Measurements from ENCODE around the gene ZNF438. TPM values are rescaled to one million over a fixed set of nuclear protein-coding genes. Genes with fewer than 3 reads are reported as not detected.

Gene ZNF438
- total and polyA plus RNA-seq, 2 of the 13 experiments (the other 11 are each of a cell fraction or from before 2014, with no cell fraction given): 0.75 to 0.83 TPM

DNA sequence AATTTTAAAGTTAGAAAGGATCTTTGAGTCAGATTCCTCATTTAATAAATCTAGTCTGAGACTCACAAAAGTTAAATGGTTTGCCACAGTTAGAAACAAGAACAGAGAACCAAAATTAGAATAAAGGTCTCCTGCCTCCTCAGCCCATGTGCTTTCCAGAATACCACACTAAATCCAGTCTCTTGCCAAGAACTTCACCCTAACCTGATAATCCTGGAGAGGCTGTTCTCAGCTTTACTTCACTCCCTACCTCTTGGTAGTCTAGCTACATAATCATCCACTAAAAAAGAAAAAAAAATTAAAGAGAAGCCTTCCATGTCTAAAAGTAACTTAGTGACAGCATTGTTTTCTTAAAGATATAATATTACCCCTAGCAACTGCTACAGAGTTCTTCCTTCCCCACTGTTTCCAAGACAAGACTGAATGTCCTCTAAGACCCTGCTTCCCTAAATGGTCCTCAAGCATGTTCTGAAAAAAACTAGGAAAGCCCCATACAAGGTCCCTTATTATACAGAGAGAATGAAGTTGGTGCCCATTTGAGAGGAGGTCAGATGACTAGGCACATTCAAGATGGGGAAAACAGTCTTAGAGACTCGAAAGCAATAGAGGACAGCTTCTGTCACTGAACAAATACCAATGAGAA is 56.8 kb downstream of the ZNF438 start:
- ATAC-seq (no peak), FAIRE-seq (no peak), DNase-seq (ENCODE audit: low spot score) (no peak)
- no peak overlapping the region for H3K9ac ChIP-seq (ENCODE audit: insufficient read depth, low read depth, low read length)
- no peaks in the 10 kb centered on the region for H3K4me1 ChIP-seq (ENCODE audit: insufficient read depth, low read length)
- TF ChIP-seq ZNF670 (CRISPR knock-in tag; IDR thresholded peaks at IDR 0.05; ENCODE audit: borderline replicate concordance): no peak
- no TSS peak for BruUV-seq (replicated peaks)
- 25% methylated on average over 1 of the region's 1 CpG for WGBS (ENCODE audit: low lambda C conversion rate)
- H2AFZ ChIP-seq (ENCODE audit: low read length): no peak overlapping the region
- peaks cover 5% of the 10 kb centered on the region; the same call in 1 of the 2 replicates for H3K9me3 ChIP-seq (ENCODE audit: low read length)
- H3K27ac ChIP-seq (ENCODE audit: extremely low read length, insufficient read depth, low read length): no peak overlapping the region
- H3K36me3 ChIP-seq (replicated peaks in 1 of 2; ENCODE audit: control insufficient read depth in 1 of 2, insufficient read depth in 2 of 2, low read length in 2 of 2): no peaks in the 10 kb centered on the region
- no peaks in the 10 kb centered on the region for H3K27me3 ChIP-seq (ENCODE audit: control insufficient read depth in 1 of 2, insufficient read depth in 2 of 2, low read length in 2 of 2)
- ChIA-PET CTCF (ENCODE audit: low intra/inter-chr PET ratio, low total read pairs) (no interaction called here), POLR2A (no interaction called here)
- no peak overlapping the region for H3K4me3 ChIP-seq (replicated peaks in 1 of 3; ENCODE audit: insufficient read depth in 1 of 3, low read depth in 2 of 3, low read length in 3 of 3)
- intact Hi-C loops (cut with micrococcal nuclease; ENCODE audit: unreplicated experiment): no loop called here
- H4K20me1 ChIP-seq (ENCODE audit: insufficient read depth, low read length): no peaks in the 10 kb centered on the region
- no peaks in the 10 kb centered on the region for H3K79me2 ChIP-seq (ENCODE audit: insufficient read depth, low read length)
- no peak overlapping the region for H3K4me2 ChIP-seq (ENCODE audit: low read depth, low read length)
- in situ Hi-C loops (cut with HindIII; ENCODE audit: extremely low pct_ligation_motif_present, low pct_unique_long_range_greater_than_20kb): no loop called here

DNA sequence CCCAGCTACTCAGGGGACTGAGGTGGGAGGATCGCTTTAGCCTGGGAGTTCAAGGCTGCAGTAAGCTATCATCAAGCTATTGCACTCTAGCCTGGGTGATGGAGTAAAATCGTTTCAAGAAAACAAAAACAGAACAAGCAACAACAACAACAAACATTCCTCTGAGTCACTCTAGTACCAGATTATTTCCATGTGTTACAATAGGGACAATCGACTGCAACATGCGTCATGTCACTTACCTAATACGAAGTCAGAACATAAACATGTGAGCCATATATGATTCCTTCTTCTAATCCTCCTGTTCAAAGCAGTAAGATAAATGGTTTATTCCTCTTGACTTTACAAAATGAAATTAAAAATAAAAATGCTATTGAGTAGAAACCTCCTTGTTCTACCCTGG is 57.3 kb downstream of the ZNF438 start:
- no peak for DNase-seq (ENCODE audit: low spot score)
- no peak overlapping the region for H3K4me2 ChIP-seq (ENCODE audit: low read depth, low read length)
- no TSS peak for BruUV-seq (replicated peaks)
- no peak overlapping the region for H3K27ac ChIP-seq (ENCODE audit: extremely low read length, insufficient read depth, low read length)
- POLR2A ChIA-PET: no interaction called here
- H3K27me3 ChIP-seq (ENCODE audit: control insufficient read depth in 1 of 2, insufficient read depth in 2 of 2, low read length in 2 of 2): no peaks in the 10 kb centered on the region
- no peaks in the 10 kb centered on the region for H4K20me1 ChIP-seq (ENCODE audit: insufficient read depth, low read length)
- H3K9me3 ChIP-seq (ENCODE audit: low read length): peaks cover 2% of the 10 kb centered on the region; the same call in 1 of the 2 replicates
- no peaks in the 10 kb centered on the region for H3K4me1 ChIP-seq (ENCODE audit: insufficient read depth, low read length)
- ATAC-seq: no peak
- H3K4me3 ChIP-seq (replicated peaks in 1 of 3; ENCODE audit: insufficient read depth in 1 of 3, low read depth in 2 of 3, low read length in 3 of 3): no peak overlapping the region
- TF ChIP-seq, protein P1, sequence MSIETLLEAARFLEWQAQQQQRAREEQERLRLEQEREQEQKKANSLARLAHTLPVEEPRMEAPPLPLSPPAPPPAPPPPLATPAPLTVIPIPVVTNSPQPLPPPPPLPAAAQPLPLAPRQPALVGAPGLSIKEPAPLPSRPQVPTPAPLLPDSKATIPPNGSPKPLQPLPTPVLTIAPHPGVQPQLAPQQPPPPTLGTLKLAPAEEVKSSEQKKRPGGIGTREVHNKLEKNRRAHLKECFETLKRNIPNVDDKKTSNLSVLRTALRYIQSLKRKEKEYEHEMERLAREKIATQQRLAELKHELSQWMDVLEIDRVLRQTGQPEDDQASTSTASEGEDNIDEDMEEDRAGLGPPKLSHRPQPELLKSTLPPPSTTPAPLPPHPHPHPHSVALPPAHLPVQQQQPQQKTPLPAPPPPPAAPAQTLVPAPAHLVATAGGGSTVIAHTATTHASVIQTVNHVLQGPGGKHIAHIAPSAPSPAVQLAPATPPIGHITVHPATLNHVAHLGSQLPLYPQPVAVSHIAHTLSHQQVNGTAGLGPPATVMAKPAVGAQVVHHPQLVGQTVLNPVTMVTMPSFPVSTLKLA (IDR thresholded peaks at IDR 0.05): peak; percentile 21; the same call in 1 of the 2 replicates
- TF ChIP-seq KDM3A (CRISPR knock-in tag; IDR thresholded peaks at IDR 0.05; ENCODE audit: low read depth): no peak
- FAIRE-seq: no peak
- CTCF ChIA-PET (ENCODE audit: low intra/inter-chr PET ratio, low total read pairs): no interaction called here
- H2AFZ ChIP-seq (ENCODE audit: low read length): no peak overlapping the region
- WGBS (ENCODE audit: low lambda C conversion rate): 63% methylated on average over 5 of the region's 5 CpGs
- H3K9ac ChIP-seq (ENCODE audit: insufficient read depth, low read depth, low read length): no peak overlapping the region
- in situ Hi-C loops (cut with HindIII; ENCODE audit: extremely low pct_ligation_motif_present, low pct_unique_long_range_greater_than_20kb): no loop called here
- no peaks in the 10 kb centered on the region for H3K79me2 ChIP-seq (ENCODE audit: insufficient read depth, low read length)
- H3K36me3 ChIP-seq (replicated peaks in 1 of 2; ENCODE audit: control insufficient read depth in 1 of 2, insufficient read depth in 2 of 2, low read length in 2 of 2): no peaks in the 10 kb centered on the region
- intact Hi-C loops (cut with micrococcal nuclease; ENCODE audit: unreplicated experiment): no loop called here

Data from HepG2 (cell line).